ENCODE measurements around the gene CDK5R2. TPM values are rescaled to one million over a fixed set of nuclear protein-coding genes. Genes with fewer than 3 reads are reported as not detected.

The CDK5R2 gene
- polyA plus RNA-seq, 2 of the 4 experiments (the other 2 are of a cell fraction) = 0.63 to 0.94 TPM

DNA sequence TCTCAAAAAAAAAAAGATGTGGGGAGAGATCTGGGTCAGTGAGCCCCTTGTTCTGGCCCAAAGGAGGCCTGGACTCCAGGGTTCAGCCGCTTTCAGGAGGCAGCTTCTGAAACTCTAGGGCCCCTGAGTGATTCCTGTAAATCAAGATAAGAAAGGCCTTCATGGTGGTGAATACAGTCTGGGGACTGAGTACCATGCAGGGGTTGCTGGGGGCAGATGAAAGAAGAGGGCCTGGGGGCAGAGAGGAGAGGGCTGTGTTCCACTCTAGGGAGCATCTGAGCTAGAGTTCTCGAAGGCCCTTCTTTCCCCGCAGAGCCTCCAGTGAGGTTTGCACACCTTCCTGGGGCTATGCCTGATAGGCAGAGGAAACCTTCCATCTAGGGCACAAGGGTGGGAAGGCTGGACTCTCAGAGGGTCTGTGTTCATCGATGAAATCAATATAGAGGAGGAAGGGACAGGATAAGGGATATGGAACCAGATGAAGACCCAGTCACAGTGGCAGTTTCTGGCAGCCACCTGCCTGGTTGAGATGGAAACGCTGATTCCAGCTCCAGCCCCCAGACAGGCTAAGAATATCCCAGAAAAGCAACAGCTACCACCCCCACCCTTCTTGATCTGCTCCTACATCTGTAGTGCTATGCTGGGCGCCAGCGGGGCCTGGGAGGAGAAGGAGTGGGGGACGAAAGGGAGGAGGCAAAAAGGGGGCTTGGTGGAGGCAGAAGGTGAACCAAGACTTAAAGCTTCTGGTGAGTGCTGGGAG lies 4.7 kb upstream of the CDK5R2 start:
- POLR2A ChIA-PET = no interaction called here
- DNase-seq (ENCODE audit: low read depth in 1 of 2, low spot score in 1 of 2) (no peak), ATAC-seq (no peak), FAIRE-seq (no peak)
- H3K4me1 ChIP-seq = peaks cover 3% of the 10 kb centered on the region; the same call in 1 of the 3 replicates
- no peak overlapping the region for H3K4me2 ChIP-seq
- no peak for TF ChIP-seq CHD4 (IDR thresholded peaks at IDR 0.05; ENCODE audit: borderline replicate concordance)
- TF ChIP-seq KDM5A (IDR thresholded peaks at IDR 0.05) = no peak
- TF ChIP-seq, protein P1, sequence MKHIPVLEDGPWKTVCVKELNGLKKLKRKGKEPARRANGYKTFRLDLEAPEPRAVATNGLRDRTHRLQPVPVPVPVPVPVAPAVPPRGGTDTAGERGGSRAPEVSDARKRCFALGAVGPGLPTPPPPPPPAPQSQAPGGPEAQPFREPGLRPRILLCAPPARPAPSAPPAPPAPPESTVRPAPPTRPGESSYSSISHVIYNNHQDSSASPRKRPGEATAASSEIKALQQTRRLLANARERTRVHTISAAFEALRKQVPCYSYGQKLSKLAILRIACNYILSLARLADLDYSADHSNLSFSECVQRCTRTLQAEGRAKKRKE (CRISPR knock-in tag; IDR thresholded peaks at IDR 0.05; ENCODE audit: low read depth) = no peak
- no peak for TF ChIP-seq ZC3H11A (IDR thresholded peaks at IDR 0.05)
- TF ChIP-seq, protein P2, sequence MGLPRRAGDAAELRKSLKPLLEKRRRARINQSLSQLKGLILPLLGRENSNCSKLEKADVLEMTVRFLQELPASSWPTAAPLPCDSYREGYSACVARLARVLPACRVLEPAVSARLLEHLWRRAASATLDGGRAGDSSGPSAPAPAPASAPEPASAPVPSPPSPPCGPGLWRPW (IDR thresholded peaks at IDR 0.05) = no peak
- TF ChIP-seq POLR2AphosphoS2 (conservative IDR thresholded peaks at IDR 0.05; ENCODE audit: low read length) = no peak
- no peak for TF ChIP-seq GATA3 (IDR thresholded peaks at IDR 0.05; ENCODE audit: borderline replicate concordance)
- TF ChIP-seq, protein P3, sequence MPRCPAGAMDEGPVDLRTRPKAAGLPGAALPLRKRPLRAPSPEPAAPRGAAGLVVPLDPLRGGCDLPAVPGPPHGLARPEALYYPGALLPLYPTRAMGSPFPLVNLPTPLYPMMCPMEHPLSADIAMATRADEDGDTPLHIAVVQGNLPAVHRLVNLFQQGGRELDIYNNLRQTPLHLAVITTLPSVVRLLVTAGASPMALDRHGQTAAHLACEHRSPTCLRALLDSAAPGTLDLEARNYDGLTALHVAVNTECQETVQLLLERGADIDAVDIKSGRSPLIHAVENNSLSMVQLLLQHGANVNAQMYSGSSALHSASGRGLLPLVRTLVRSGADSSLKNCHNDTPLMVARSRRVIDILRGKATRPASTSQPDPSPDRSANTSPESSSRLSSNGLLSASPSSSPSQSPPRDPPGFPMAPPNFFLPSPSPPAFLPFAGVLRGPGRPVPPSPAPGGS (IDR thresholded peaks at IDR 0.05) = no peak
- no peak for TF ChIP-seq JUN (IDR thresholded peaks at IDR 0.05)
- TF ChIP-seq, protein P4, sequence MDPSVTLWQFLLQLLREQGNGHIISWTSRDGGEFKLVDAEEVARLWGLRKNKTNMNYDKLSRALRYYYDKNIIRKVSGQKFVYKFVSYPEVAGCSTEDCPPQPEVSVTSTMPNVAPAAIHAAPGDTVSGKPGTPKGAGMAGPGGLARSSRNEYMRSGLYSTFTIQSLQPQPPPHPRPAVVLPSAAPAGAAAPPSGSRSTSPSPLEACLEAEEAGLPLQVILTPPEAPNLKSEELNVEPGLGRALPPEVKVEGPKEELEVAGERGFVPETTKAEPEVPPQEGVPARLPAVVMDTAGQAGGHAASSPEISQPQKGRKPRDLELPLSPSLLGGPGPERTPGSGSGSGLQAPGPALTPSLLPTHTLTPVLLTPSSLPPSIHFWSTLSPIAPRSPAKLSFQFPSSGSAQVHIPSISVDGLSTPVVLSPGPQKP (IDR thresholded peaks at IDR 0.05; ENCODE audit: low read depth, low read length) = no peak
- TF ChIP-seq ZFP36 (IDR thresholded peaks at IDR 0.05; ENCODE audit: borderline replicate concordance, partially characterized antibody) = no peak
- no peak for TF ChIP-seq RARB (CRISPR knock-in tag; IDR thresholded peaks at IDR 0.05)
- no peak for TF ChIP-seq TP53 (CRISPR knock-in tag; IDR thresholded peaks at IDR 0.05)
- TF ChIP-seq FOSB (CRISPR knock-in tag; IDR thresholded peaks at IDR 0.05) = no peak
- H3K9me3 ChIP-seq = no peaks in the 10 kb centered on the region
- 60% methylated on average over 8 of the region's 8 CpGs for WGBS (ENCODE audit: missing lambda C conversion rate)
- H3K4me3 ChIP-seq = no peak overlapping the region
- CTCF ChIA-PET = interaction anchor here (0.6 to 3.4 kb wide), 6 partner anchors 9 to 175 kb away, joined by 3 to 10 read pairs (median 6); no protein-coding TSS in a partner anchor
- H3K27ac ChIP-seq = no peak overlapping the region

DNA sequence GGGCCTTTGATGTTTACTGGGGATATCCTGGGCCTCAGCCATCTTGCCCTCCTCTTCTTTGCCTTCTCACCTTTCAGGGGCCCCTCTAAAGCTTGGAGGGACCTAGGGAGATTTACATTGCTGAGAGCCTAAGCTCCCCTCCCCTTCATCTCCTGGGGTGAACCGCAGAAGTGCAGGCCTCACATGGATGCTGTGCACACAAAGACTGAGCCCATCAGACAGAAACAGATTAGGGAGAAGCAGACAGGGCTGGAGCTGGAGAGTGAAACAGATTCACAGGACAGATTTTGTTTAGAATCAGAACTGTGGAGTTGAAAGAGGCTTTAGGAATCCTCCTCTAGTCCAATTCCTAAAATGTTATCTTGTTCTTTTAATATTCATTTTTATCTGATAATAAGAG lies 3.4 kb upstream of the CDK5R2 start:
- Histone ChIP-seq H3K4me2 (no peak overlapping the region), H3K9me3 (no peaks in the 10 kb centered on the region), H3K4me1 (peaks cover 14% of the 10 kb centered on the region), H3K27ac (no peak overlapping the region), H3K4me3 (no peak overlapping the region)
- no peak for TF ChIP-seq CBX2 (IDR thresholded peaks at IDR 0.05; ENCODE audit: borderline replicate concordance, low read depth)
- no peak for TF ChIP-seq TP53 (CRISPR knock-in tag; IDR thresholded peaks at IDR 0.05)
- no peak for TF ChIP-seq RNF2 (IDR thresholded peaks at IDR 0.05; ENCODE audit: borderline replicate concordance, low read depth)
- TF ChIP-seq MAFK (IDR thresholded peaks at IDR 0.05; ENCODE audit: partially characterized antibody) = no peak
- no peak for TF ChIP-seq TFCP2L1 (CRISPR knock-in tag; IDR thresholded peaks at IDR 0.05)
- TF ChIP-seq, protein P5, sequence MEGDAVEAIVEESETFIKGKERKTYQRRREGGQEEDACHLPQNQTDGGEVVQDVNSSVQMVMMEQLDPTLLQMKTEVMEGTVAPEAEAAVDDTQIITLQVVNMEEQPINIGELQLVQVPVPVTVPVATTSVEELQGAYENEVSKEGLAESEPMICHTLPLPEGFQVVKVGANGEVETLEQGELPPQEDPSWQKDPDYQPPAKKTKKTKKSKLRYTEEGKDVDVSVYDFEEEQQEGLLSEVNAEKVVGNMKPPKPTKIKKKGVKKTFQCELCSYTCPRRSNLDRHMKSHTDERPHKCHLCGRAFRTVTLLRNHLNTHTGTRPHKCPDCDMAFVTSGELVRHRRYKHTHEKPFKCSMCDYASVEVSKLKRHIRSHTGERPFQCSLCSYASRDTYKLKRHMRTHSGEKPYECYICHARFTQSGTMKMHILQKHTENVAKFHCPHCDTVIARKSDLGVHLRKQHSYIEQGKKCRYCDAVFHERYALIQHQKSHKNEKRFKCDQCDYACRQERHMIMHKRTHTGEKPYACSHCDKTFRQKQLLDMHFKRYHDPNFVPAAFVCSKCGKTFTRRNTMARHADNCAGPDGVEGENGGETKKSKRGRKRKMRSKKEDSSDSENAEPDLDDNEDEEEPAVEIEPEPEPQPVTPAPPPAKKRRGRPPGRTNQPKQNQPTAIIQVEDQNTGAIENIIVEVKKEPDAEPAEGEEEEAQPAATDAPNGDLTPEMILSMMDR (IDR thresholded peaks at IDR 0.05) = no peak
- no peak for TF ChIP-seq EP300 (IDR thresholded peaks at IDR 0.05)
- TF ChIP-seq POLR2AphosphoS2 (conservative IDR thresholded peaks at IDR 0.05; ENCODE audit: low read length) = no peak
- no peak for TF ChIP-seq BHLHE40 (IDR thresholded peaks at IDR 0.05; ENCODE audit: low read depth, low read length)
- no peak for TF ChIP-seq RAD21 (conservative IDR thresholded peaks at IDR 0.05 in 1 of 2, IDR thresholded peaks at IDR 0.05 in 1 of 2)
- TF ChIP-seq RARB (CRISPR knock-in tag; IDR thresholded peaks at IDR 0.05) = no peak
- TF ChIP-seq, protein P3 (IDR thresholded peaks at IDR 0.05) = no peak
- TF ChIP-seq FOSL2 (IDR thresholded peaks at IDR 0.05) = no peak
- TF ChIP-seq FOSL2 (CRISPR knock-in tag; IDR thresholded peaks at IDR 0.05) = no peak
- TF ChIP-seq, protein P2 (IDR thresholded peaks at IDR 0.05) = no peak
- 100% methylated on average over 1 of the region's 1 CpG for WGBS (ENCODE audit: missing lambda C conversion rate)
- POLR2A ChIA-PET = no interaction called here
- CTCF ChIA-PET = interaction anchor here (1.9 to 4.0 kb wide), 3 partner anchors 24 to 58 kb away, joined by 7 to 25 read pairs (median 10); no protein-coding TSS in a partner anchor
- ATAC-seq (no peak), DNase-seq (ENCODE audit: low read depth in 1 of 2, low spot score in 1 of 2) (no peak), FAIRE-seq (no peak)

Data from A549 (cell line).